ENCODE measurements around the gene CBY2.

- TF ChIP-seq EZH2 (IDR thresholded peaks at IDR 0.05; ENCODE audit: low read depth, unreplicated experiment) (no peak), CTCF (conservative IDR thresholded peaks at IDR 0.05; ENCODE audit: low read depth in 2 of 2) (no peak), POLR2AphosphoS5 (IDR thresholded peaks at IDR 0.05; ENCODE audit: low read depth) (no peak), REST (IDR thresholded peaks at IDR 0.05; ENCODE audit: unreplicated experiment) (no peak), ETS1 (IDR thresholded peaks at IDR 0.05) (no peak), EZH2phosphoT487 (IDR thresholded peaks at IDR 0.05; ENCODE audit: unreplicated experiment) (no peak), JUNB (IDR thresholded peaks at IDR 0.05; ENCODE audit: unreplicated experiment) (no peak), CREB1 (CRISPR knock-in tag; IDR thresholded peaks at IDR 0.05; ENCODE audit: low read depth) (no peak), ZNF462 (CRISPR knock-in tag; IDR thresholded peaks at IDR 0.05) (no peak)
These were observed 47.0 kb downstream of the CBY2 start for GRCh38 chr13:45748941-45749759.
